ENCODE measurements around the gene ERCC5. TPM values are rescaled to one million over a fixed set of nuclear protein-coding genes. Genes with fewer than 3 reads are reported as not detected.

The ERCC5 gene
- total RNA-seq, 4 donors from 2014 or later: 47.1 to 113 (median 85.1) TPM

DNA sequence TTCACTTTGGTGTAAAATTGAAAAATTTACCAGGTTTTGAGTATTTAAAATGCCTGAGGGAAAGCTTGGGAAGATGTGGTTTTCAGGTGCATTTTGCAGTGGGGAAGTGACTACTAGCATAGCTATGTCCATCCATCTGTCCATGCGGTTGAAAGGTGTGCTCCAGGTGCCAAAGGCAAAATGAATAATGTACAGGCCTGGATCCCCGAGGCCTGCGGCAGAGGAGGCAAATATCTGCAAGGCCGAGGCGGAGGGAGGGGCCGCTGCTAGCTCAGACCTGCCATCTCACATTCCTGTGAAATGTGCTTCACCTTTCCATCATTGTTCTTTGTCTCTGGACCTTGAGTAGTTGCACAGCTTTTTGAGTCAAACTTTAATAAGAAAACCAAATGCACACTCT is 65.5 kb downstream of the ERCC5 start:
- TF ChIP-seq POLR2A (IDR thresholded peaks at IDR 0.05): no peak
- TF ChIP-seq, protein P1, sequence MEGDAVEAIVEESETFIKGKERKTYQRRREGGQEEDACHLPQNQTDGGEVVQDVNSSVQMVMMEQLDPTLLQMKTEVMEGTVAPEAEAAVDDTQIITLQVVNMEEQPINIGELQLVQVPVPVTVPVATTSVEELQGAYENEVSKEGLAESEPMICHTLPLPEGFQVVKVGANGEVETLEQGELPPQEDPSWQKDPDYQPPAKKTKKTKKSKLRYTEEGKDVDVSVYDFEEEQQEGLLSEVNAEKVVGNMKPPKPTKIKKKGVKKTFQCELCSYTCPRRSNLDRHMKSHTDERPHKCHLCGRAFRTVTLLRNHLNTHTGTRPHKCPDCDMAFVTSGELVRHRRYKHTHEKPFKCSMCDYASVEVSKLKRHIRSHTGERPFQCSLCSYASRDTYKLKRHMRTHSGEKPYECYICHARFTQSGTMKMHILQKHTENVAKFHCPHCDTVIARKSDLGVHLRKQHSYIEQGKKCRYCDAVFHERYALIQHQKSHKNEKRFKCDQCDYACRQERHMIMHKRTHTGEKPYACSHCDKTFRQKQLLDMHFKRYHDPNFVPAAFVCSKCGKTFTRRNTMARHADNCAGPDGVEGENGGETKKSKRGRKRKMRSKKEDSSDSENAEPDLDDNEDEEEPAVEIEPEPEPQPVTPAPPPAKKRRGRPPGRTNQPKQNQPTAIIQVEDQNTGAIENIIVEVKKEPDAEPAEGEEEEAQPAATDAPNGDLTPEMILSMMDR (IDR thresholded peaks at IDR 0.05): no peak
- no peak for TF ChIP-seq EP300 (IDR thresholded peaks at IDR 0.05)
- H3K4me1 ChIP-seq: peaks cover 0 to 11% (median 3%) of the 10 kb centered on the region in 4 donors
- WGBS, 2 donors: 89 to 91% methylated on average over 6 of the region's 6 CpGs
- H3K36me3 ChIP-seq: no peaks in the 10 kb centered on the region
- no peaks in the 10 kb centered on the region for H3K9me3 ChIP-seq
- H3K27ac ChIP-seq: no peak overlapping the region
- DNase-seq (ENCODE audit: low spot score in 2 of 2): no peak
- H3K4me3 ChIP-seq: no peak overlapping the region
- H3K27me3 ChIP-seq: no peaks in the 10 kb centered on the region

DNA sequence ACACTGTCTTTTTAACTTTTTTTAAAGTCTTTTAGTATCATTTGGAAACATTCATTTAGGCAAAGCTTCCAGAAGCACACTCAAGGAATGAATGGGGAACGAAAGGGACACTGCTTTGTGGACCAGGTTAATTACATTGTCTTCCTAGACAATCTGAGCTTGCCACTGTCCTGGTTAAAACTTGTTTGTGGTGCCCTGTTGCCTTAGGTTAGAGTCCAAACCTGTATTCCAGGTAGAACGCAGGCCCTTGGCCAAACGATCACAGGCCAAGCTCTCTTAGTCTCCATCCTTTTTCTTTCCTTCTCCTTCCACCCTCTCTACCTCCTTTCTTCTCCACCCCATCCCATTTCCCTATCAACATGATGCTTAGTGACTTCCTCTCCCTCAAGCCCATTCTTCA is 66.8 kb downstream of the ERCC5 start:
- TF ChIP-seq, protein P1 (IDR thresholded peaks at IDR 0.05): no peak
- no peak for TF ChIP-seq EP300 (IDR thresholded peaks at IDR 0.05)
- TF ChIP-seq POLR2A (IDR thresholded peaks at IDR 0.05): no peak
- Histone ChIP-seq H3K36me3 (no peaks in the 10 kb centered on the region), H3K27me3 (no peaks in the 10 kb centered on the region), H3K4me3 (no peak overlapping the region), H3K4me1 (peaks cover 0 to 11% (median 3%) of the 10 kb centered on the region in 4 donors), H3K27ac (no peak overlapping the region), H3K9me3 (no peaks in the 10 kb centered on the region)
- DNase-seq (ENCODE audit: low spot score in 2 of 2): no peak
- WGBS, 2 donors: 95 to 97% methylated on average over 3 of the region's 3 CpGs

DNA sequence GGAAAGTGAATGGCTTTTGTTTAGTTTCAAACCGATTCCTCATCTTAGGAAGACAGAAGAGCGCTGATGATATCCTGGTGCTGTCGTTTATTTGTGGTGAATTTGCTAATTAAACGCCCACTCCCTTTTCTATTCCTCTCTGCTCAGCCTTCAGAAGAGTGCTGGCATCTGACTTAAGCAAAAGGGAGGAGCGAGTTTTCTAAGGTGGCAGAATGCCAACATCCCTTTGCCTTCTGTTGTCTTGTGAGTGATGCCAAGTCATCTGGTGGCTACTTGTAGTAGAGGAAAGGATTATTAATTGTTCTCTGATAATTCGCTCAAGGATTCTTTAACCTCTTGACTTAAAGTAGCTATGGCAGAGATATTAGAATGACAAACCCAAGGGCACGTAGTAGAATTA is 68.1 kb downstream of the ERCC5 start:
- TF ChIP-seq EP300 (IDR thresholded peaks at IDR 0.05): no peak
- no peak for TF ChIP-seq POLR2A (IDR thresholded peaks at IDR 0.05)
- TF ChIP-seq, protein P1 (IDR thresholded peaks at IDR 0.05): no peak
- no peaks in the 10 kb centered on the region for H3K27me3 ChIP-seq
- no peak overlapping the region for H3K27ac ChIP-seq
- WGBS, 2 donors: 27 to 31% methylated on average over 7 of the region's 7 CpGs
- DNase-seq (ENCODE audit: low spot score in 2 of 2): no peak
- H3K36me3 ChIP-seq: no peaks in the 10 kb centered on the region
- no peak overlapping the region for H3K4me3 ChIP-seq
- H3K9me3 ChIP-seq: no peaks in the 10 kb centered on the region
- H3K4me1 ChIP-seq: peaks cover 0 to 11% (median 3%) of the 10 kb centered on the region in 4 donors

DNA sequence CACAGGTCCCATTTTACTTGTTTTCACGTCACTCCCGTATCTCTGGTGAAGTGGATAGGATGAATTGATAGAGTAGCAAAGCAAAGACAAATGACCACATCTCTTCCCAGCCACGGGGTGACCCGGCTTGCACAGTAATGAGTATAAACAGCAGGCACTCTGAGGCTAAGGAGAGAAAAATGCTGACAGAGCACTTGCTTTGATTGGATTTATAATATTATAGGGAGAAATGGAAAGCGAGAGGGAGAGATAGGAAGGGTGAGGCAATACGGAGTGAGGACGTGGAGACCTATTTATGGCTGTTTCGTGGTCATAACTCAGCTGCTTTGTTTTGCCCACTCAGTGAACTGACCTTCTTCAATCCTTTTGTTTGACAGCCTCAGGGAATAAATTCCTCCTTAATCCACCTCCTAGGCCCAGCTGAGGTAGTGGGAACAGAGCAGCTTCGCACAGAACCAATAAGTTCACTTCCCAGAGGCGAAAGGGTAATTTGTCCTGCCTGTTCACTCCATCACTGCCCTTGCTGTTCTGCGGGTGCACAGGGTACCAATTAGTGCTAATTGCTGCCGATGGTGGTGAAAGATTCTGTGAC is 68.6 kb downstream of the ERCC5 start:
- DNase-seq (ENCODE audit: low spot score in 2 of 2): no peak
- H3K4me1 ChIP-seq: peaks cover 0 to 11% (median 3%) of the 10 kb centered on the region in 4 donors
- H3K27ac ChIP-seq: peak overlapping the region in 1 of 4 donors; percentile 28
- no peaks in the 10 kb centered on the region for H3K27me3 ChIP-seq
- no peak overlapping the region for H3K4me3 ChIP-seq
- TF ChIP-seq EP300 (IDR thresholded peaks at IDR 0.05): no peak
- TF ChIP-seq, protein P1 (IDR thresholded peaks at IDR 0.05): no peak
- no peak for TF ChIP-seq POLR2A (IDR thresholded peaks at IDR 0.05)
- 64 to 69% methylated on average over 12 of the region's 12 CpGs for WGBS, 2 donors
- no peaks in the 10 kb centered on the region for H3K36me3 ChIP-seq
- no peaks in the 10 kb centered on the region for H3K9me3 ChIP-seq

DNA sequence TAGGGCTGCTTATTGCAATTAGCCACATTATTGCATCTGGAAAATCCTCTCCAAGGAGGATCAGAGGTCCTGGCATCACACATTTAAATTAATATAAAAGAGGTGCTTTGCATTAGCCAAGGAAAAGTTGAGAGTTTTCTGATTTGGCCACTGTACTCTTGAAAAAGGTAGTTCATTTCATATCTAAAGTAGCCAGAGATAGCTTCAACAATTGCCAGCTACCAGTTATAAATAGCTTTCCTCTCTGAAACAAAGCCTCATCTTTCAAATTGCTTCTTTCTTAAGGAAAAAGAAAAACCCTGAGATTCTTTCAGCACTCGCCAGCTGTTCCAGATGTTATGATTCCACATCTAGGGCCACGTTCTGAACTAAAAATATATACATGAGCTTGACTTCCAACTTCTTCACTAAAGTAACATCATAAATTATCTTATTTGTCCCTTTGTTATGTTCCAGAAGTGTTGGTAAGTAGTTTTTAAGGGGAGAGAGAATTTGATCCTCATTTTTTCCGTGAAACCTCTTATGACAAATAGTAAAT is 69.6 kb downstream of the ERCC5 start:
- 75 to 78% methylated on average over 3 of the region's 3 CpGs for WGBS, 2 donors
- H3K4me1 ChIP-seq: peaks cover 0 to 11% (median 3%) of the 10 kb centered on the region in 4 donors
- no peak overlapping the region for H3K4me3 ChIP-seq
- no peaks in the 10 kb centered on the region for H3K36me3 ChIP-seq
- DNase-seq (ENCODE audit: low spot score in 2 of 2): no peak
- no peaks in the 10 kb centered on the region for H3K27me3 ChIP-seq
- no peak overlapping the region for H3K27ac ChIP-seq
- TF ChIP-seq, protein P1 (IDR thresholded peaks at IDR 0.05): no peak
- no peak for TF ChIP-seq POLR2A (IDR thresholded peaks at IDR 0.05)
- TF ChIP-seq EP300 (IDR thresholded peaks at IDR 0.05): no peak
- no peaks in the 10 kb centered on the region for H3K9me3 ChIP-seq

All from tibial nerve (tissue), 4 donors.